ENCODE results near the gene MROH2A. TPM values are rescaled to one million over a fixed set of nuclear protein-coding genes. Genes with fewer than 3 reads are reported as not detected.

Gene MROH2A
- total RNA-seq, 1 experiment from 2014 or later: not detected

GRCh38 chr2:233821196-233821595 is 43.1 kb downstream of the MROH2A start:
- Mint-ChIP-seq H3K36me3 (no peaks in the 10 kb centered on the region), H3K27ac (no peak overlapping the region)

GRCh38 chr2:233821709-233822100 is 43.6 kb downstream of the MROH2A start:
- H3K27me3 Mint-ChIP-seq (ENCODE audit: low read depth): no peaks in the 10 kb centered on the region
- H3K4me1 Mint-ChIP-seq: peaks cover 5% of the 10 kb centered on the region; the same call in 1 of the 2 replicates
- no peak overlapping the region for H3K4me3 Mint-ChIP-seq
- H3K9me3 Mint-ChIP-seq: peaks cover 4% of the 10 kb centered on the region; the same call in 1 of the 2 replicates
- no peak for DNase-seq (ENCODE audit: low spot score)
- ChIA-PET POLR2A (no interaction called here), CTCF (no interaction called here)
- TF ChIP-seq ZNF219 (CRISPR knock-in tag; IDR thresholded peaks at IDR 0.05; ENCODE audit: borderline replicate concordance) (no peak), E2F5 (CRISPR knock-in tag; IDR thresholded peaks at IDR 0.05) (no peak), NFATC4 (CRISPR knock-in tag; IDR thresholded peaks at IDR 0.05) (no peak), ARID4B (CRISPR knock-in tag; IDR thresholded peaks at IDR 0.05; ENCODE audit: borderline replicate concordance) (no peak), RELA (CRISPR knock-in tag; IDR thresholded peaks at IDR 0.05; ENCODE audit: borderline replicate concordance) (no peak), CBFB (CRISPR knock-in tag; IDR thresholded peaks at IDR 0.05; ENCODE audit: low read depth) (no peak), SMAD4 (CRISPR knock-in tag; IDR thresholded peaks at IDR 0.05) (no peak), ERG (CRISPR knock-in tag; IDR thresholded peaks at IDR 0.05) (no peak), ZNF138 (CRISPR knock-in tag; conservative IDR thresholded peaks at IDR 0.05) (no peak), ZNF232 (CRISPR knock-in tag; IDR thresholded peaks at IDR 0.05) (no peak), ZBTB21 (CRISPR knock-in tag; IDR thresholded peaks at IDR 0.05; ENCODE audit: borderline replicate concordance) (no peak), CREB1 (CRISPR knock-in tag; IDR thresholded peaks at IDR 0.05) (no peak)
- H3K27ac Mint-ChIP-seq: no peak overlapping the region
- ATAC-seq: no peak
- no peaks in the 10 kb centered on the region for H3K36me3 Mint-ChIP-seq

More at GRCh38 chr2:233821196-233821595, 43.1 kb downstream of the MROH2A start:
- no peak for ATAC-seq
- ChIA-PET CTCF (no interaction called here), POLR2A (no interaction called here)
- Mint-ChIP-seq H3K27me3 (ENCODE audit: low read depth) (no peaks in the 10 kb centered on the region), H3K4me3 (no peak overlapping the region), H3K9me3 (peaks cover 1% of the 10 kb centered on the region; the same call in 1 of the 2 replicates), H3K4me1 (peaks cover 5% of the 10 kb centered on the region; the same call in 1 of the 2 replicates)
- DNase-seq (ENCODE audit: low spot score): no peak
- no peak for TF ChIP-seq ZNF512 (CRISPR knock-in tag; IDR thresholded peaks at IDR 0.05; ENCODE audit: borderline replicate concordance)
- TF ChIP-seq E2F1 (CRISPR knock-in tag; IDR thresholded peaks at IDR 0.05): no peak
- TF ChIP-seq FOXJ3 (CRISPR knock-in tag; IDR thresholded peaks at IDR 0.05; ENCODE audit: borderline replicate concordance): no peak
- no peak for TF ChIP-seq CBFB (CRISPR knock-in tag; IDR thresholded peaks at IDR 0.05; ENCODE audit: low read depth)
